Adipocyte (in vitro differentiated cells): ENCODE data around the gene TMEM25.

ENCODE experiments used
- DNase-seq: peaks from one replicate; pipeline ENCODE4 v3.0.0-alpha.2; 2015; ENCODE audit warnings: low read depth
- H3K27me3 ChIP-seq: replicated peaks from 2 replicates; pipeline ENCODE4 v1.7.0; 2013; ENCODE audit warnings: mild to moderate bottlenecking, low read length, moderate library complexity; ENCODE audit not compliant: control insufficient read depth, insufficient read depth
- H3K36me3 ChIP-seq: 2 replicates; pipeline ENCODE4 v1.7.0; 2013; ENCODE audit warnings: low read length, mild to moderate bottlenecking, moderate library complexity; ENCODE audit not compliant: control insufficient read depth, insufficient read depth, severe bottlenecking
- H3K4me1 ChIP-seq: 2 replicates; pipeline ENCODE4 v1.7.0; 2013; ENCODE audit warnings: mild to moderate bottlenecking, low read length, moderate library complexity; ENCODE audit not compliant: control insufficient read depth, insufficient read depth
- H3K4me3 ChIP-seq: 2 replicates; pipeline ENCODE4 v1.7.0; 2013; ENCODE audit warnings: mild to moderate bottlenecking, low read length, moderate library complexity
- H3K9ac ChIP-seq: 2 replicates; pipeline ENCODE4 v1.7.0; 2013; ENCODE audit warnings: mild to moderate bottlenecking, low read length, moderate library complexity
- H3K9me3 ChIP-seq: 2 replicates; pipeline ENCODE4 v1.7.0; 2013; ENCODE audit warnings: mild to moderate bottlenecking, low read length, moderate library complexity; ENCODE audit not compliant: control insufficient read depth

The TMEM25 gene

GRCh38 chr11:118532852-118533768, 2.1 kb downstream of the TMEM25 start:
- no peak overlapping the region for H3K4me3 ChIP-seq
- H3K9me3 ChIP-seq = no peaks in the 10 kb centered on the region
- no peak for DNase-seq
- no peaks in the 10 kb centered on the region for H3K27me3 ChIP-seq
- H3K36me3 ChIP-seq = no peaks in the 10 kb centered on the region
- no peak overlapping the region for H3K9ac ChIP-seq
- H3K4me1 ChIP-seq = peaks cover 3% of the 10 kb centered on the region

GRCh38 chr11:118533769-118534729, 3.1 kb downstream of the TMEM25 start:
- no peaks in the 10 kb centered on the region for H3K36me3 ChIP-seq
- H3K4me3 ChIP-seq = no peak overlapping the region
- H3K27me3 ChIP-seq = no peaks in the 10 kb centered on the region
- H3K4me1 ChIP-seq = peaks cover 3% of the 10 kb centered on the region
- no peak for DNase-seq
- H3K9me3 ChIP-seq = no peaks in the 10 kb centered on the region
- no peak overlapping the region for H3K9ac ChIP-seq

GRCh38 chr11:118535261-118535660, 4.3 kb downstream of the TMEM25 start:
- DNase-seq = no peak
- no peaks in the 10 kb centered on the region for H3K9me3 ChIP-seq
- no peak overlapping the region for H3K4me3 ChIP-seq

GRCh38 chr11:118536726-118537125, 5.7 kb downstream of the TMEM25 start:
- DNase-seq = no peak
- H3K4me1 ChIP-seq = no peaks in the 10 kb centered on the region

More at GRCh38 chr11:118535261-118535660, 4.3 kb downstream of the TMEM25 start:
- Histone ChIP-seq H3K27me3 (no peaks in the 10 kb centered on the region), H3K36me3 (no peaks in the 10 kb centered on the region), H3K4me1 (peaks cover under 1% of the 10 kb centered on the region), H3K9ac (no peak overlapping the region)

GRCh38 chr11:118537409-118537980, 6.5 kb downstream of the TMEM25 start:
- H3K4me3 ChIP-seq = no peak overlapping the region
- H3K9ac ChIP-seq = no peak overlapping the region
- H3K9me3 ChIP-seq = no peaks in the 10 kb centered on the region
- no peaks in the 10 kb centered on the region for H3K4me1 ChIP-seq
- H3K36me3 ChIP-seq = no peaks in the 10 kb centered on the region
- H3K27me3 ChIP-seq = no peaks in the 10 kb centered on the region
- DNase-seq = no peak

More at GRCh38 chr11:118536726-118537125, 5.7 kb downstream of the TMEM25 start:
- Histone ChIP-seq H3K27me3 (no peaks in the 10 kb centered on the region), H3K4me3 (no peak overlapping the region), H3K9ac (no peak overlapping the region), H3K36me3 (no peaks in the 10 kb centered on the region), H3K9me3 (no peaks in the 10 kb centered on the region)

- no peak overlapping the region for H3K9ac ChIP-seq
- H3K4me1 ChIP-seq = no peaks in the 10 kb centered on the region
- peaks cover 20% of the 10 kb centered on the region for H3K36me3 ChIP-seq
- no peaks in the 10 kb centered on the region for H3K27me3 ChIP-seq
- no peak for DNase-seq
- no peaks in the 10 kb centered on the region for H3K9me3 ChIP-seq
- no peak overlapping the region for H3K4me3 ChIP-seq
These were observed 13.1 kb downstream of the TMEM25 start for GRCh38 chr11:118544010-118544646.

- H3K9me3 ChIP-seq = no peaks in the 10 kb centered on the region
- H3K4me3 ChIP-seq = no peak overlapping the region
- H3K27me3 ChIP-seq = no peaks in the 10 kb centered on the region
- DNase-seq = no peak
- no peaks in the 10 kb centered on the region for H3K4me1 ChIP-seq
- H3K9ac ChIP-seq = no peak overlapping the region
- H3K36me3 ChIP-seq = peaks cover 20% of the 10 kb centered on the region
These were observed 13.6 kb downstream of the TMEM25 start for GRCh38 chr11:118544647-118545010.

GRCh38 chr11:118545533-118545932, 14.5 kb downstream of the TMEM25 start:
- no peak overlapping the region for H3K4me3 ChIP-seq
- H3K27me3 ChIP-seq = no peaks in the 10 kb centered on the region
- no peak overlapping the region for H3K9ac ChIP-seq
- H3K9me3 ChIP-seq = no peaks in the 10 kb centered on the region
- no peak for DNase-seq
- no peaks in the 10 kb centered on the region for H3K4me1 ChIP-seq
- peaks cover 20% of the 10 kb centered on the region for H3K36me3 ChIP-seq

GRCh38 chr11:118547132-118547531, 16.1 kb downstream of the TMEM25 start:
- no peaks in the 10 kb centered on the region for H3K4me1 ChIP-seq
- H3K36me3 ChIP-seq = peaks cover 33% of the 10 kb centered on the region
- H3K9me3 ChIP-seq = no peaks in the 10 kb centered on the region
- no peaks in the 10 kb centered on the region for H3K27me3 ChIP-seq
- H3K9ac ChIP-seq = no peak overlapping the region
- no peak for DNase-seq
- no peak overlapping the region for H3K4me3 ChIP-seq

GRCh38 chr11:118552341-118552740, 21.3 kb downstream of the TMEM25 start:
- Histone ChIP-seq H3K9me3 (no peaks in the 10 kb centered on the region), H3K27me3 (no peaks in the 10 kb centered on the region), H3K4me3 (no peak overlapping the region), H3K9ac (no peak overlapping the region), H3K36me3 (peaks cover 47% of the 10 kb centered on the region), H3K4me1 (no peaks in the 10 kb centered on the region)
- no peak for DNase-seq
